GM19467 (cell line): Measurements from ENCODE around the gene NCOR1.

ENCODE experiments used
- ATAC-seq: cut with Tn5 transposase; IDR thresholded peaks from one replicate; pipeline ENCODE4 v1.9.1; 2021; ENCODE audit warnings: mild to moderate bottlenecking, moderate library complexity; ENCODE audit not compliant: unreplicated experiment

NCOR1 gene

GRCh38 chr17:16037636-16038035, 177.7 kb downstream of the NCOR1 start:
- ATAC-seq = no peak

GRCh38 chr17:16036261-16036660, 179.1 kb downstream of the NCOR1 start:
- ATAC-seq = no peak

- ATAC-seq = no peak
These were observed 181.5 kb downstream of the NCOR1 start for GRCh38 chr17:16033729-16034349.

GRCh38 chr17:16027708-16028584, 187.4 kb downstream of the NCOR1 start:
- ATAC-seq = peak; percentile 47

GRCh38 chr17:16026895-16027294, 188.4 kb downstream of the NCOR1 start:
- no peak for ATAC-seq

- ATAC-seq = no peak
These were observed 190.1 kb downstream of the NCOR1 start for GRCh38 chr17:16025202-16025601.

GRCh38 chr17:16023881-16024280, 191.5 kb downstream of the NCOR1 start:
- no peak for ATAC-seq

- no peak for ATAC-seq
These were observed 196.0 kb downstream of the NCOR1 start for GRCh38 chr17:16019347-16019746.

- no peak for ATAC-seq
These were observed 201.4 kb downstream of the NCOR1 start for GRCh38 chr17:16013943-16014407.

GRCh38 chr17:16007439-16007838, 207.9 kb downstream of the NCOR1 start:
- no peak for ATAC-seq

- no peak for ATAC-seq
These were observed 209.7 kb downstream of the NCOR1 start for GRCh38 chr17:16005636-16006035.

GRCh38 chr17:16003841-16004240, 211.5 kb downstream of the NCOR1 start:
- ATAC-seq = no peak

- no peak for ATAC-seq
These were observed 212.6 kb downstream of the NCOR1 start for GRCh38 chr17:16002708-16003260.

GRCh38 chr17:16001226-16001897, 214.0 kb downstream of the NCOR1 start:
- ATAC-seq = no peak

GRCh38 chr17:15999974-16000827, 215.1 kb downstream of the NCOR1 start:
- ATAC-seq = peak; percentile 20

- peak; percentile 95 for ATAC-seq
These were observed 216.0 kb downstream of the NCOR1 start, which contains the start of the genes TTC19 and ZSWIM7 for GRCh38 chr17:15999141-15999973. TSS of gene TTC19 (plus strand) at chr17:15999824. CDS start at chr17:15999849, 25 bp downstream. TSS of gene ZSWIM7 (minus strand) at chr17:15999704. CDS start at chr17:15999594, 110 bp downstream.

GRCh38 chr17:15998031-15998562, 217.2 kb downstream of the NCOR1 start:
- no peak for ATAC-seq

GRCh38 chr17:15996322-15996721, 219.0 kb downstream of the NCOR1 start:
- no peak for ATAC-seq
